KOPT-K1 (cell line): ENCODE data around the gene SND1.
"Not testable (repeated sequence)": the region's sequence is repeated elsewhere in the genome, so short reads cannot be mapped to it uniquely, and the experiment has no call there.

ENCODE experiments used
- H3K27ac ChIP-seq: fragments of 200-600 bp; sonication (generic); 2 replicates; pipeline ENCODE4 v1.5.1; 2016; ENCODE audit warnings: antibody characterized with exemption, mild to moderate bottlenecking, low read depth, low read length; ENCODE audit not compliant: poor library complexity, severe bottlenecking
- H3K36me3 ChIP-seq: fragments of 200-600 bp; sonication (generic); 2 replicates; pipeline ENCODE4 v1.5.1; 2017; ENCODE audit warnings: antibody characterized with exemption, mild to moderate bottlenecking, low read length, moderate library complexity; ENCODE audit not compliant: insufficient read depth
- H3K9me3 ChIP-seq: fragments of 200-600 bp; sonication (generic); 2 replicates; pipeline ENCODE4 v1.5.1; 2017; ENCODE audit warnings: antibody characterized with exemption, low read length, mild to moderate bottlenecking; ENCODE audit not compliant: insufficient read depth, poor library complexity, severe bottlenecking

The SND1 gene

GRCh38 chr7:127818306-127818705 is 166.3 kb downstream of the SND1 start:
- Histone ChIP-seq H3K27ac (no peak overlapping the region), H3K36me3 (0 out of 2 replicates have a peak, but pooled peaks cover 6% of the 10 kb centered on the region), H3K9me3 (no peaks in the 10 kb centered on the region)

GRCh38 chr7:127819975-127820731 is 168.2 kb downstream of the SND1 start:
- Histone ChIP-seq H3K36me3 (0 out of 2 replicates have a peak, but pooled peaks cover 3% of the 10 kb centered on the region), H3K27ac (no peak overlapping the region), H3K9me3 (no peaks in the 10 kb centered on the region)

- H3K27ac ChIP-seq: no peak overlapping the region
- H3K9me3 ChIP-seq: no peaks in the 10 kb centered on the region
- no peaks in the 10 kb centered on the region for H3K36me3 ChIP-seq
Measured at GRCh38 chr7:127820732-127821085, 168.7 kb downstream of the SND1 start.

- Histone ChIP-seq H3K27ac (no peak overlapping the region), H3K9me3 (no peaks in the 10 kb centered on the region), H3K36me3 (no peaks in the 10 kb centered on the region)
Measured at GRCh38 chr7:127821146-127821545, 169.2 kb downstream of the SND1 start.

- no peak overlapping the region for H3K27ac ChIP-seq
- H3K9me3 ChIP-seq: no peaks in the 10 kb centered on the region
- H3K36me3 ChIP-seq: no peaks in the 10 kb centered on the region
Measured at GRCh38 chr7:127822822-127823508, 171.0 kb downstream of the SND1 start.

- no peaks in the 10 kb centered on the region for H3K9me3 ChIP-seq
- no peak overlapping the region for H3K27ac ChIP-seq
- no peaks in the 10 kb centered on the region for H3K36me3 ChIP-seq
Measured at GRCh38 chr7:127824682-127825081, 172.7 kb downstream of the SND1 start.

- Histone ChIP-seq H3K9me3 (no peaks in the 10 kb centered on the region), H3K27ac (no peak overlapping the region), H3K36me3 (no peaks in the 10 kb centered on the region)
Measured at GRCh38 chr7:127828843-127829500, 177.0 kb downstream of the SND1 start.

- no peak overlapping the region for H3K27ac ChIP-seq
- H3K36me3 ChIP-seq: peaks cover 6% of the 10 kb centered on the region; the same call in 1 of the 2 replicates
- no peaks in the 10 kb centered on the region for H3K9me3 ChIP-seq
Measured at GRCh38 chr7:127831318-127832219, 179.6 kb downstream of the SND1 start.

GRCh38 chr7:127832592-127832991 is 180.6 kb downstream of the SND1 start:
- H3K27ac ChIP-seq: no peak overlapping the region
- peaks cover 8% of the 10 kb centered on the region for H3K9me3 ChIP-seq
- H3K36me3 ChIP-seq: peaks cover 6% of the 10 kb centered on the region; the same call in 1 of the 2 replicates

GRCh38 chr7:127833641-127834040 is 181.6 kb downstream of the SND1 start:
- Histone ChIP-seq H3K9me3 (peaks cover 16% of the 10 kb centered on the region), H3K36me3 (peaks cover 6% of the 10 kb centered on the region; the same call in 1 of the 2 replicates), H3K27ac (no peak overlapping the region)

GRCh38 chr7:127835679-127836078 is 183.7 kb downstream of the SND1 start:
- Histone ChIP-seq H3K9me3 (peaks cover 16% of the 10 kb centered on the region), H3K27ac (no peak overlapping the region), H3K36me3 (peaks cover 6% of the 10 kb centered on the region; the same call in 1 of the 2 replicates)

- peaks cover 13% of the 10 kb centered on the region; the same call in 1 of the 2 replicates for H3K36me3 ChIP-seq
- peaks cover 16% of the 10 kb centered on the region for H3K9me3 ChIP-seq
- H3K27ac ChIP-seq: not testable (repeated sequence)
Measured at GRCh38 chr7:127837816-127838410, 185.9 kb downstream of the SND1 start.

- peaks cover 19% of the 10 kb centered on the region; the same call in 1 of the 2 replicates for H3K36me3 ChIP-seq
Measured at GRCh38 chr7:127838816-127839415, 186.9 kb downstream of the SND1 start.

More at GRCh38 chr7:127838816-127839415, 186.9 kb downstream of the SND1 start:
- H3K9me3 ChIP-seq: peaks cover 16% of the 10 kb centered on the region
- H3K27ac ChIP-seq: no peak overlapping the region
